SH-SY5Y (cell line): ENCODE data around the gene UAP1L1.

Experiments
- GATA2 ChIP-seq: IDR thresholded peaks from 2 replicates; pipeline ENCODE4 v1.6.1; 2011; ENCODE audit warnings: mild to moderate bottlenecking, low read depth, low read length
- GATA3 ChIP-seq: IDR thresholded peaks from 2 replicates; pipeline ENCODE4 v1.6.1; 2011; ENCODE audit warnings: low read depth, mild to moderate bottlenecking, low read length, moderate library complexity

UAP1L1 gene

DNA sequence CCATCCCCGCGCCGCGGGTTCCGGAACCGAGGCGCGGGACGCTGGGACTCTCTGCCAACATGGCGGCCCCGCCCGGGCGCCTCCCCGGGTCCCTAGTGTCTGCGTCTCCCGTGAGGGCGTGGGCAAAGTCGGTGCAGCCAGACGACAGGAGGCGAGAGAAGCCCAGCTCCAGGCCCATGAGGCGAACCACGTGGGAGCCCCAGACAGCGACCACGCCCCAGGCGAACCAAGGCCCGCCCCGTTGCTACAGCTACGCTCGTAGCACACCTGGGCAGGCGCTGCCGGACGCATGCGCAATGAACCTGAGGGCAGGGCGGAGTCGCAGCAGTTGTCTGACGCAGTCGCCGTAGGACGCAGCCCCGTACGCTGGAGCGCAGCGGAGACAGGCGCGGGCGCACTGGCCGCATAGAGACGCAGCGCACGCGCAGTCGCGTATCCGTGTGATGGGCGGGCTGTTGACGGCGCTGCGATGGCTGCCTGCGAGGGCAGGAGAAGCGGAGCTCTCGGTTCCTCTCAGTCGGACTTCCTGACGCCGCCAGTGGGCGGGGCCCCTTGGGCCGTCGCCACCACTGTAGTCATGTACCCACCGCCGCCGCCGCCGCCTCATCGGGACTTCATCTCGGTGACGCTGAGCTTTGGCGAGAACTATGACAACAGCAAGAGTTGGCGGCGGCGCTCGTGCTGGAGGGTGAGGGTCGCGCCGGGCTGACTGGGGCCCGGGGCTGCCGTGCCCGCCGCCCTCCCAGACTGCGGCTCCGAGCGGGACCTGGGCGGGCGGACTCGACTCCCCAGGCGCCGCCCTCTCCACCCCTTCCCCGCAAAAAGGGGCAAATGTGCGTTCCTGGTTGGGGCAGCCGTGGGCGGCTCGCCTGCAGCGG is 9.5 kb downstream of the UAP1L1 start, which contains the start of gene MAN1B1:
MAN1B1 (plus strand) TSS at position 455 of the 878 bp plus-strand sequence; CDS start at position 470, 15 bp downstream.
- TF ChIP-seq GATA2 (no peak), GATA3 (no peak)

DNA sequence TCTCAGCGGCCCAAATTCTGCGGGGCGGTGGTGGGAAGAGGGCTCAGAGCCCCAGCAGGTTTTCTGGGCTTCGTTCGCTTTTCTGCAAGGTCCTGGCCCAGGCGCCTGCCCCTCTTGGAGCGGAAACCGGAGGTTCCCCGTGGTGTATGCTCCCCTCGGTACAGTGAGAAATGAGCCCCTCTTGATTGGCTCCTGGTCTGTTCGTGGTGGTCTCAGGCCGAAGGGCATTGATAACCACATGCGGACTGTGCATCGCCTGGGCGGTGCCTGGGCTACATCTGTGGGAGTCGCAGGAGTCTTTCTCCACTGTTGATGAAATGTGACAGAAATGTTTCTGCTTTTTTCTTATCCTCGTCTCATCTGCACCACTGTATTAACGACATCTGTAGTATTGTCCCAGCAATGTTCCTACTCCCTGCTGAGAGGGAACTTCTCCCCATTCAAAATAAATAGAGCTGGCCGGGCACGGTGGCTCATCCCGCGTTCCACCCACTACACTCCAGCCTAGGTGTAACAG is 10.2 kb downstream of the UAP1L1 start:
- TF ChIP-seq GATA3 (no peak), GATA2 (peak; percentile 64)

GRCh38 chr9:137088121-137088520 is 10.8 kb downstream of the UAP1L1 start:
- TF ChIP-seq GATA2 (no peak), GATA3 (no peak)

DNA sequence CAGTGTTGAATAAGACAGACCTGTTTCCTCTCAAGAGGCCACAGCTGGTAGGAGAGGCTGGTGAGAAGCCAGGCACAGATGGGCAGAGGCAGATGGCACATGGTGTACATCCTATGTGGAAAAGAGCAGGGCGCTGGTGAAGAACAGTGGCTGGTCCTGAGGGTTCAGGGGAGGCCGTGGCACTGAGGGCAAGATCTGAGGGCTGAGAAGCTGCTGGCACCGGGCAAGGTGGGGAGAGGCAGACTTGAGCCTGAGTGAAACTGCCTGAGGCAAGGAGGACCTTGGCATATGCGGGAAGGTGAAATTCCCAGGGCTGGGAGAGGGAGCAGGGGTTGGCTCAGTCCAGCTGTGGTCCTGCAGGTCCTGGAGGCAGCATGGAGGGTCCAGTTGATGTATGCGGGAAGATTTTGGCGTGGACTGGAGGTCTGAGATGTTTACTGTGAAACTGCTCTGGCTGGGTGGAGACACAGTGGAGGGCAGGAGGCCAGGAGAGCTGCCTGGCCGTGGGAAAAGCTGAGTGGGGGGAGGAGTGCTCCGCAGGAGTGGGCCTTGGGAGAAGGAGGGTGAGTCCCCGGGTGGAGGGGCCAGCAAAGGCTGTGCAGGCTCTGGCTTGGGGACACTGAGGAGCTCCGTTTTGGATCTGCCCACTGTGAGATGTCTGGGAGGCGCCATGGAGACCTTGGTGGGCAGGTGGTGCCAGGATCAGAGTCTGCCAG is 12.1 kb downstream of the UAP1L1 start:
- TF ChIP-seq GATA3 (no peak), GATA2 (no peak)

DNA sequence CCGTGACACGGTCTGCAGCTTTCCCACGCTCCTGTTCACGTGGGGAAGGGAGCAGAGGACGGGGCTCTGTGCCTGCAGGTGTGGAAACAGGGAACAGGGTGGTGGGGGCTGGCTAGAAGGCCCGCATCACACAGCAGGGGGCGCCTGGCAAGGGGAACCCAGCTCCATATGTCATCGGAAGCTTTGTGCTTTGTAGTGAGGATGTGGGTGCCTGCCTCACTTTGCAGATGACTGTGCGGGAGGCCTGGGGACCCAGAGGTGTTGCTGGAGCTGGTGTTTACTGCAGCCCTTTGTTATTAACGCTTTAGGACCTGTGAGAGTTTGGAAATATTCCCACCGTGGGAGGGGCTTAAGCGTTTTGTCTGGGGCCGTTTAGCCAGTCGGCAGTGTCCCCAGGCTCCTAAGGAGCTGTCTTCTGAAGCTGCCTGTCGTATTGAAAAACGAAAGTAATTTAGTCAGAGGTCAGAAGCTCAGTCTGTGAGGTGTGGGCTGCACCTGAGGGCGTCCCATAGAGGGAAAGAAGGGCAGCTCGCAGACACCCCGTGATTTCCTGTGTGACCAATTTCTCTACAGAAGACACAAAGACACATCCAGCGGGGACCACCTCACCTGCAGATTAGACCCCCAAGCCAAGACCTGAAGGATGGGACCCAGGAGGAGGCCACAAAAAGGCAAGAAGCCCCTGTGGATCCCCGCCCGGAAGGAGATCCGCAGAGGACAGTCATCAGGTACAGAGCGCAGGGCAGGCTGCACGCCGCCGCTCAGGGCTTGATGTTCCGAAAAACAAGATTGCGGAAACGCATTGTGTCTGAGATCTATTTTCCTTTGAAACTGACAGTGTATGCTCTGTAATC is 18.6 kb downstream of the UAP1L1 start:
- no peak for TF ChIP-seq GATA3
- TF ChIP-seq GATA2, result no peak

DNA sequence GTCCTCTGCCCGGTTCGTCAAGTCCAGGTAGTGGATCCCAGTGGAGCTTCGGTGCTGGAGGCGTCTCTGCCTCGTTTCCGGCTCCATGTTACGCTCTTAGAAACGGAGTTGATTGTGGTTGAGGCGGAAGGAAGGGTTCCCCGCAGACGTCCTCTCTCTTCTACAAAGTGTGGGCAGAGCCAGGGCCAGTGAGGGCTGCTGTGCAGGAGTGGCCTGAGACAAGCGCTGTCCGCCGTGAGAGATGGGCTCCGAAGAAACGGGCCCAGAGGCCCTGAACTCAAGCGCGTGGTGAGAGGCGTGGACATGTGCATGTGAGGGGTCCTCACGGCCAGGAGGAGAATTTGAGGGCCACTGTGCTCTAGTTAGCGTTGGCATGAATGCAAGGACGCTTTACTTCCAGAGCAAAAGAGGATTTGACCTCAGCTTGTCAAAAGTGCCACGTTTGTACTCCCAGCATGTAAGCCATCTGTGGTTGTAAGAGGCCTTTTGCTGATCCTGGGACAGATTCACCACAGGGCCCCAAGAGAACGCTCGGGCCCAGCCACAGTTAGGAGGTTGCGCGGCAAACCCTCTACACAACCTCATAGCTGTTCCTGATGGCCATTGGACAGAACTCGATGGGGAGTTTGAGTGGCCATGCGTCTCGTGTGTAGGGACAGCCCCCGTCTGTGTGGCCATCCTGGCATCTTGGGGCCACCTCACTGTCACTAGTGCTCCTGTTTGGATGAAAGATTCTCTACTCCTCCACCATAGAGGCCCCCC is 19.6 kb downstream of the UAP1L1 start:
- no peak for TF ChIP-seq GATA3
- TF ChIP-seq GATA2, result no peak

- TF ChIP-seq GATA2 (no peak), GATA3 (no peak)
Observed at GRCh38 chr9:137097761-137098462, 20.6 kb downstream of the UAP1L1 start.

- TF ChIP-seq GATA2 (no peak), GATA3 (no peak)
Observed at GRCh38 chr9:137099231-137099630, 21.9 kb downstream of the UAP1L1 start.

- TF ChIP-seq GATA3 (no peak), GATA2 (no peak)
Observed at GRCh38 chr9:137103206-137103999, 26.1 kb downstream of the UAP1L1 start.

GRCh38 chr9:137105814-137106661 is 28.7 kb downstream of the UAP1L1 start:
- TF ChIP-seq GATA3, result no peak
- no peak for TF ChIP-seq GATA2
